ENCODE results near the gene PDCD4. TPM values are rescaled to one million over a fixed set of nuclear protein-coding genes. Genes with fewer than 3 reads are reported as not detected.
A peak's percentile ranks its signal among the peaks of the same experiment; 100 is the strongest.

The PDCD4 gene
- total RNA-seq, 4 donors from 2014 or later, result 6.4 to 15.6 (median 9.8) TPM

DNA sequence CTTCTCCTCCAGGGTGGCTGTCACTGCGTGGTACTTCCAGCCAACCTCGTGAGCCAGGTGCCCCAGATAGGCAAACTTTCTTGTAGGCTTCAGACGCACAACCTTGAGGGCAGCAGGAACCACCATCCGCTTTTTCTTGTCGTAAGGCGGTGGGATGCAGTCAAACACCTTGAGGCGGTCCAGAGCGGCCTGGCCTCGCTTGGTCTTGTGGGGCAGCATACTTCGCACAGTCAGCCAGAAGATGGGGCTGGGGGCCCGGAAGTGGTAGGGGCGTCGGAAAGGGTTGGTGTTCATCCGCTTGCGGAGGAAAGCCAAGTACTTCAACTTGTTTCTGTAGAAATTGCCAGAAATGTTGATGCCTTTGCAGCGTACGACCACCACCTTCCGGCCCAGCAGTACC, 65.0 kb downstream of the PDCD4 start:
- H3K9me3 ChIP-seq, result no peaks in the 10 kb centered on the region
- no peak for DNase-seq

DNA sequence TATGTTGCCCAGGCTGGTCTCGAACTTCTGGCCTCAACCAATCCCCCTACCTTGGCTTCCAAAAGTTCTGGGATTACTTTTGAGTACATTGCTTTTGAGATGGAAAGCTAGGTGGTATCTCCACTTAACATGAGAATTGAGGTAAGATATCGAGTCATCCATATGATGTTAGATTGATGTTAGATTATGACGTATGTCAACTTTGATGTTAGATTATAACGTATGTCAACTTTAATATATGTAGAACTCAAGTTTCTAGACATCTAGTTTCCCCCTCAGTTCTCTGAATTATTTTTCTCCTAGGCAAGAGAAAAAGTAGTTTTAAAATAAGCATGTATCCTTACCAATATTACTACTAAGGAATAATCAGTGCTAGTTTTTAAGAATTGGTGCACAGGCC, 67.7 kb downstream of the PDCD4 start:
- no peak overlapping the region for H3K4me3 ChIP-seq
- no peak overlapping the region for H3K27ac ChIP-seq
- no peak for ATAC-seq
- no peaks in the 10 kb centered on the region for H3K36me3 ChIP-seq
- TF ChIP-seq, protein P1, sequence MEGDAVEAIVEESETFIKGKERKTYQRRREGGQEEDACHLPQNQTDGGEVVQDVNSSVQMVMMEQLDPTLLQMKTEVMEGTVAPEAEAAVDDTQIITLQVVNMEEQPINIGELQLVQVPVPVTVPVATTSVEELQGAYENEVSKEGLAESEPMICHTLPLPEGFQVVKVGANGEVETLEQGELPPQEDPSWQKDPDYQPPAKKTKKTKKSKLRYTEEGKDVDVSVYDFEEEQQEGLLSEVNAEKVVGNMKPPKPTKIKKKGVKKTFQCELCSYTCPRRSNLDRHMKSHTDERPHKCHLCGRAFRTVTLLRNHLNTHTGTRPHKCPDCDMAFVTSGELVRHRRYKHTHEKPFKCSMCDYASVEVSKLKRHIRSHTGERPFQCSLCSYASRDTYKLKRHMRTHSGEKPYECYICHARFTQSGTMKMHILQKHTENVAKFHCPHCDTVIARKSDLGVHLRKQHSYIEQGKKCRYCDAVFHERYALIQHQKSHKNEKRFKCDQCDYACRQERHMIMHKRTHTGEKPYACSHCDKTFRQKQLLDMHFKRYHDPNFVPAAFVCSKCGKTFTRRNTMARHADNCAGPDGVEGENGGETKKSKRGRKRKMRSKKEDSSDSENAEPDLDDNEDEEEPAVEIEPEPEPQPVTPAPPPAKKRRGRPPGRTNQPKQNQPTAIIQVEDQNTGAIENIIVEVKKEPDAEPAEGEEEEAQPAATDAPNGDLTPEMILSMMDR (IDR thresholded peaks at IDR 0.05 in 4 of 5, conservative IDR thresholded peaks at IDR 0.05 in 1 of 5), result no peak
- TF ChIP-seq POLR2A (IDR thresholded peaks at IDR 0.05), result no peak
- no peaks in the 10 kb centered on the region for H3K27me3 ChIP-seq
- in situ Hi-C loops (cut with MboI; ENCODE audit: low sequenced_read_pairs in 4 of 4) (no loop called here), intact Hi-C loops (cut with DNase I; ENCODE audit: low total_unique reads) (no loop called here)
- H3K4me1 ChIP-seq, result peaks cover 2 to 10% of the 10 kb centered on the region in 2 donors
- H3K9me3 ChIP-seq, result no peaks in the 10 kb centered on the region
- DNase-seq, result no peak

More for the DNA sequence above, 65.0 kb downstream of the PDCD4 start:
- no peak overlapping the region for H3K4me3 ChIP-seq
- no peaks in the 10 kb centered on the region for H3K36me3 ChIP-seq
- TF ChIP-seq, protein P1 (IDR thresholded peaks at IDR 0.05 in 4 of 5, conservative IDR thresholded peaks at IDR 0.05 in 1 of 5), result no peak
- no peak for TF ChIP-seq POLR2A (IDR thresholded peaks at IDR 0.05)
- intact Hi-C loops (cut with DNase I; ENCODE audit: low total_unique reads) (no loop called here), in situ Hi-C loops (cut with MboI; ENCODE audit: low sequenced_read_pairs in 4 of 4) (no loop called here)
- no peaks in the 10 kb centered on the region for H3K27me3 ChIP-seq
- no peak for ATAC-seq
- H3K4me1 ChIP-seq, result peaks cover 0 to 7% of the 10 kb centered on the region in 2 donors
- no peak overlapping the region for H3K27ac ChIP-seq

DNA sequence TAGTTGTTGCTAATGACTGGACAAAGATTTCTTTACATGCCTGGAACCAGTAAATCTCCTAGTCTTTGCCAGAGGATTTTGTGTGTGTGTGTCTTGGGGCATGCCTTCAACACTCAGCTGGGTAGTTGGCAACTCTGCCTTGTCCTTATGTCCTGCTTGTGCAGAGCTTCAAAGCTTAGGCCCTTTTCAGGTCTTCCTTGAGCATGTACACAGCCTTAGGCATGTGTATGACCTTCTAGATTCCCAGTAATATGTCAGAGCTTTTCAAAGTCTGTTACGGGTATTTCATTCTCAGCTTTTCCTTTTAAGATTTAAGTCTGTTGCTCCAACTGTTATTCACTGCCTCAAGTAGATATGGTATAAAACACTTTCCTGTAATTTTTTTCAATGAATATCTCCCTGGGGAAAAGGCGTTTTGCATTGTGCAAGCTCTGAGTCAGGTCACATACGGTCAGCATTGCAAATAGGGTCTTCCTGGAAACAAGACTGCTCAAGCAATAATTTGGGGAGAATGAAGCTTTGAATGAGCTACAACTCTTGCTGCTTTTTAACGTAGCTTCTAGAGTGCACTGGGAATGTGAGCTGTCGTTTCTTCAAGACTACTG, 73.2 kb downstream of the PDCD4 start:
- Histone ChIP-seq H3K4me3 (no peak overlapping the region), H3K4me1 (peaks cover 16 to 17% of the 10 kb centered on the region in 2 donors), H3K27me3 (no peaks in the 10 kb centered on the region), H3K36me3 (no peaks in the 10 kb centered on the region), H3K9me3 (no peaks in the 10 kb centered on the region), H3K27ac (no peak overlapping the region)
- DNase-seq (no peak), ATAC-seq (peak; percentile 30 to 39)
- TF ChIP-seq POLR2A (IDR thresholded peaks at IDR 0.05), result no peak
- TF ChIP-seq, protein P1 (IDR thresholded peaks at IDR 0.05 in 4 of 5, conservative IDR thresholded peaks at IDR 0.05 in 1 of 5), result no peak
- intact Hi-C loops (cut with DNase I; ENCODE audit: low total_unique reads) (no loop called here), in situ Hi-C loops (cut with MboI; ENCODE audit: low sequenced_read_pairs in 4 of 4) (no loop called here)

DNA sequence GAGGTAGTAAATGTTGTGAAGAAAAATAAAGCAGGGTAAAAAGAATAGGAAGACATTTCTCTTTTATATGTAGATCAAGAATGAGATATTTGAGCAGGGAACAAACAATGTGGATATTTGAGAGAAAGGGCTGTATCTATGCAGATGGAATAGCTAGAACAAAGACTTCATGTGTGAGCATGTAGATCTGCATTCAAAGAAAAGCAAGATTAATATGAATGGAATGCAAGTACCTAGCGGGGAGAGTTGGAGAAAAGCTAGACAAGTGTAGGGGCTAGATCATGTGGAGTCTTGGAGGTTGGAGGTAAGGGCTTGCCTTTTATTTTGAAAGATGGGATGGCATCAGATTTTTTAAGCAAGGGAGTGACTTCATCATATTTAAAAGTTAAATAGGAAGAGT, 74.8 kb downstream of the PDCD4 start:
- Histone ChIP-seq H3K27me3 (no peaks in the 10 kb centered on the region), H3K36me3 (no peaks in the 10 kb centered on the region), H3K27ac (no peak overlapping the region), H3K4me1 (peaks cover 16% of the 10 kb centered on the region in 2 donors), H3K4me3 (no peak overlapping the region), H3K9me3 (no peaks in the 10 kb centered on the region)
- ATAC-seq (no peak), DNase-seq (no peak)
- in situ Hi-C loops (cut with MboI; ENCODE audit: low sequenced_read_pairs in 4 of 4), result no loop called here
- intact Hi-C loops (cut with DNase I; ENCODE audit: low total_unique reads), result no loop called here
- TF ChIP-seq, protein P1 (IDR thresholded peaks at IDR 0.05 in 4 of 5, conservative IDR thresholded peaks at IDR 0.05 in 1 of 5), result no peak
- no peak for TF ChIP-seq POLR2A (IDR thresholded peaks at IDR 0.05)

Data from gastrocnemius medialis (tissue), 4 donors.